Breast epithelium (tissue), 3 donors: ENCODE results near the gene ENHO.

ENCODE experiments used
- POLR2A ChIP-seq: fragments of 450-650 bp; IDR thresholded peaks from one replicate; pipeline ENCODE4 v1.6.1; 2016; ENCODE audit warnings: antibody characterized with exemption, mild to moderate bottlenecking, moderate library complexity
- TF ChIP-seq, protein P1 (sequence below), 3 donors: fragments of 450-650 bp; IDR thresholded peaks; one replicate each; pipeline ENCODE4 v1.5.1; 2016 to 2017; ENCODE audit warnings: antibody characterized with exemption in 3 of 3, mild to moderate bottlenecking in 3 of 3, moderate library complexity in 3 of 3

DNA sequence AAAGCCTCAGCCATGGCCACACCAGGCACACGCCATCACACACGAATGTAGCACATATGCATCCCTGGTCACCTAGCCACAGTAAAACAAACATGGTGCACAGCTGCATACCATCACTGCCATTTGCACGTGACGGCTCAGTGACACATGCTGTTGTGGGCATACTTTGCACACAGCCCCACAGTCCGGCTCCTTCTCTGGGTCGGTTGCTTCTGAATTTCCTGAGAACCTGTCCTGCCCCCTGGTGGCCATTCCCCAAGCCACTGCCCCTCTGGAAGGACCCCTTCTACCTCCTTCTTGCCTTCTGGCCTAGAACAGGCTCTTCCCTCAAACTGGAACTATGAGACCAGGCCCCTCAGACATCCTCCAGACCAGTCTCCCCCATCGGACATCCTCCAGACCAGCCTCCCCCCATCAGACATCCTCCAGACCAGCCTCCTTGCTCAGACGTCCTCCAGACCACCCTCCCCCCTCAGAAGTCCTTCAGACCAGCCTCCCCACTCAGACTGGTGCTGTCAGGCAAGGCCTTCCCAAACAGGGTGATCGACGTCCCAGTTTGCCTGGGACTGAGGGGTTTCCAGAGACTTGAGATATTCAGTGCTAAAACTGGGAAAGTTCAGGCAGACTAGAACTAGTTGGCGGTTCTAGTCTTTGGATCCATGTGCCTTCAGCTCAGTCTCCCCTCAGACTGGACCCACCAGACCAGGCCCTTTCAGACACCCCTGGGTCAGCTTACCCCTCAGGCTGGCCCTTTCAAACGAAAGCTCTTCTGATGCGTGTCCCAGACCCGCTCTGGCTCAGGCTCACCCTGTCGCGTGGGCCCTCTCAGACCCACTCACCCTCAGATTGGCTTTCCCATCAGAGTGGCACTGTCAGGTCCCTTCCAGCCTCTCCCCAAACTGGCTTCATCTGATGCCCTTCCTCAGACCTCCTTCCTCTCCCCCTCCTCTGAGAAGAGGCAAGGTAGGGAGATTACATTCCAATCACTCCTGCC lies 24.3 kb upstream of the ENHO start:
- no peak for TF ChIP-seq POLR2A
- TF ChIP-seq, protein P1, sequence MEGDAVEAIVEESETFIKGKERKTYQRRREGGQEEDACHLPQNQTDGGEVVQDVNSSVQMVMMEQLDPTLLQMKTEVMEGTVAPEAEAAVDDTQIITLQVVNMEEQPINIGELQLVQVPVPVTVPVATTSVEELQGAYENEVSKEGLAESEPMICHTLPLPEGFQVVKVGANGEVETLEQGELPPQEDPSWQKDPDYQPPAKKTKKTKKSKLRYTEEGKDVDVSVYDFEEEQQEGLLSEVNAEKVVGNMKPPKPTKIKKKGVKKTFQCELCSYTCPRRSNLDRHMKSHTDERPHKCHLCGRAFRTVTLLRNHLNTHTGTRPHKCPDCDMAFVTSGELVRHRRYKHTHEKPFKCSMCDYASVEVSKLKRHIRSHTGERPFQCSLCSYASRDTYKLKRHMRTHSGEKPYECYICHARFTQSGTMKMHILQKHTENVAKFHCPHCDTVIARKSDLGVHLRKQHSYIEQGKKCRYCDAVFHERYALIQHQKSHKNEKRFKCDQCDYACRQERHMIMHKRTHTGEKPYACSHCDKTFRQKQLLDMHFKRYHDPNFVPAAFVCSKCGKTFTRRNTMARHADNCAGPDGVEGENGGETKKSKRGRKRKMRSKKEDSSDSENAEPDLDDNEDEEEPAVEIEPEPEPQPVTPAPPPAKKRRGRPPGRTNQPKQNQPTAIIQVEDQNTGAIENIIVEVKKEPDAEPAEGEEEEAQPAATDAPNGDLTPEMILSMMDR (IDR thresholded peaks at IDR 0.05), result peak; percentile 71 to 73 (median 72)
